HT1080 (cell line): ENCODE results near the gene RNF223. TPM values are rescaled to one million over a fixed set of nuclear protein-coding genes. Genes with fewer than 3 reads are reported as not detected.

Source experiments
- DNase-seq: peaks from one replicate; pipeline ENCODE4 v3.0.0-alpha.2; 2015; ENCODE audit warnings: low read depth
- total RNA-seq: library from RNA; depleted of rRNA; stranded (reverse); fragments of >200 nt; shearing (Covaris generic); gene quantifications from 2 replicates; pipeline ENCODE4 v1.2.3, GENCODE V29; 2014

Gene RNF223
- total RNA-seq, 1 experiment from 2014 or later = not detected

- no peak for DNase-seq
Observed at GRCh38 chr1:1047407-1047806, 26.7 kb downstream of the RNF223 start.

GRCh38 chr1:1046767-1047166 lies 27.3 kb downstream of the RNF223 start:
- no peak for DNase-seq

- DNase-seq = no peak
Observed at GRCh38 chr1:1046243-1046642, 27.9 kb downstream of the RNF223 start.

GRCh38 chr1:1045129-1045528 lies 29.0 kb downstream of the RNF223 start:
- DNase-seq = no peak

- DNase-seq = no peak
Observed at GRCh38 chr1:1044455-1045078, 29.5 kb downstream of the RNF223 start.

- no peak for DNase-seq
Observed at GRCh38 chr1:1043921-1044320, 30.2 kb downstream of the RNF223 start.

- DNase-seq = no peak
Observed at GRCh38 chr1:1043411-1043810, 30.7 kb downstream of the RNF223 start.

- DNase-seq = no peak
Observed at GRCh38 chr1:1042835-1043234, 31.3 kb downstream of the RNF223 start.

- DNase-seq = no peak
Observed at GRCh38 chr1:1041873-1042272, 32.2 kb downstream of the RNF223 start.

GRCh38 chr1:1041092-1041523 lies 33.0 kb downstream of the RNF223 start:
- DNase-seq = no peak

GRCh38 chr1:1040004-1040991 lies 33.8 kb downstream of the RNF223 start:
- no peak for DNase-seq

GRCh38 chr1:1039145-1039910 lies 34.8 kb downstream of the RNF223 start:
- DNase-seq = no peak

- DNase-seq = no peak
Observed at GRCh38 chr1:1038694-1039093, 35.4 kb downstream of the RNF223 start.

GRCh38 chr1:1037366-1038327 lies 36.5 kb downstream of the RNF223 start:
- DNase-seq = no peak

GRCh38 chr1:1035291-1035943 lies 38.7 kb downstream of the RNF223 start:
- DNase-seq = no peak

- DNase-seq = no peak
Observed at GRCh38 chr1:1034439-1034781, 39.7 kb downstream of the RNF223 start.

- DNase-seq = no peak
Observed at GRCh38 chr1:1033731-1034438, 40.2 kb downstream of the RNF223 start.

- DNase-seq = no peak
Observed at GRCh38 chr1:1033009-1033587, 41.0 kb downstream of the RNF223 start.

GRCh38 chr1:1032424-1032823 lies 41.7 kb downstream of the RNF223 start:
- no peak for DNase-seq
